Measurements from ENCODE around the gene RASL10B. TPM values are rescaled to one million over a fixed set of nuclear protein-coding genes. Genes with fewer than 3 reads are reported as not detected.

RASL10B gene
- total RNA-seq, 1 experiment from 2014 or later = 17.4 TPM

GRCh38 chr17:35774499-35774898, 43.1 kb downstream of the RASL10B start:
- DNase-seq (ENCODE audit: low spot score) (no peak), ATAC-seq (no peak; the same call in 1 of the 2 replicates)
- Mint-ChIP-seq H3K27ac (no peak overlapping the region), H3K36me3 (no peaks in the 10 kb centered on the region), H3K27me3 (ENCODE audit: low read depth) (no peaks in the 10 kb centered on the region), H3K4me1 (peaks cover 33% of the 10 kb centered on the region), H3K4me3 (no peak overlapping the region), H3K9me3 (0 out of 2 replicates have a peak, but pooled peaks cover 3% of the 10 kb centered on the region)
- POLR2A ChIA-PET = interaction anchor here (1.1 kb wide), 1 partner anchor 10 kb away, joined by 3 read pairs; no protein-coding TSS in a partner anchor
- TF ChIP-seq EMX1 (CRISPR knock-in tag; IDR thresholded peaks at IDR 0.05) (no peak), ZSCAN18 (CRISPR knock-in tag; IDR thresholded peaks at IDR 0.05) (no peak), ATF1 (CRISPR knock-in tag; IDR thresholded peaks at IDR 0.05) (no peak), NFYB (CRISPR knock-in tag; conservative IDR thresholded peaks at IDR 0.05; ENCODE audit: low read depth) (no peak), STAT6 (CRISPR knock-in tag; conservative IDR thresholded peaks at IDR 0.05; ENCODE audit: low read depth) (no peak), ZNF317 (CRISPR knock-in tag; IDR thresholded peaks at IDR 0.05; ENCODE audit: borderline replicate concordance, low read depth) (no peak), ATF3 (CRISPR knock-in tag; conservative IDR thresholded peaks at IDR 0.05) (no peak), CREB1 (CRISPR knock-in tag; IDR thresholded peaks at IDR 0.05) (no peak), HMGA2 (CRISPR knock-in tag; IDR thresholded peaks at IDR 0.05) (no peak), GTF2I (CRISPR knock-in tag; conservative IDR thresholded peaks at IDR 0.05) (no peak)
- CTCF ChIA-PET = interaction anchor here (1.2 to 4.3 kb wide), 5 partner anchors 10 to 74 kb away, joined by 3 to 60 read pairs (median 7); partner anchors contain the start of gene TAF15

GRCh38 chr17:35775039-35775438, 43.6 kb downstream of the RASL10B start:
- H3K36me3 Mint-ChIP-seq = no peaks in the 10 kb centered on the region
- peaks cover 33% of the 10 kb centered on the region for H3K4me1 Mint-ChIP-seq
- no peak for TF ChIP-seq ESRRA (CRISPR knock-in tag; IDR thresholded peaks at IDR 0.05; ENCODE audit: borderline replicate concordance)
- TF ChIP-seq SP1 (CRISPR knock-in tag; conservative IDR thresholded peaks at IDR 0.05) = no peak
- no peak for TF ChIP-seq E2F4 (CRISPR knock-in tag; IDR thresholded peaks at IDR 0.05; ENCODE audit: borderline replicate concordance, low read depth)
- no peak for TF ChIP-seq ZNF138 (CRISPR knock-in tag; conservative IDR thresholded peaks at IDR 0.05)
- TF ChIP-seq, protein P1, sequence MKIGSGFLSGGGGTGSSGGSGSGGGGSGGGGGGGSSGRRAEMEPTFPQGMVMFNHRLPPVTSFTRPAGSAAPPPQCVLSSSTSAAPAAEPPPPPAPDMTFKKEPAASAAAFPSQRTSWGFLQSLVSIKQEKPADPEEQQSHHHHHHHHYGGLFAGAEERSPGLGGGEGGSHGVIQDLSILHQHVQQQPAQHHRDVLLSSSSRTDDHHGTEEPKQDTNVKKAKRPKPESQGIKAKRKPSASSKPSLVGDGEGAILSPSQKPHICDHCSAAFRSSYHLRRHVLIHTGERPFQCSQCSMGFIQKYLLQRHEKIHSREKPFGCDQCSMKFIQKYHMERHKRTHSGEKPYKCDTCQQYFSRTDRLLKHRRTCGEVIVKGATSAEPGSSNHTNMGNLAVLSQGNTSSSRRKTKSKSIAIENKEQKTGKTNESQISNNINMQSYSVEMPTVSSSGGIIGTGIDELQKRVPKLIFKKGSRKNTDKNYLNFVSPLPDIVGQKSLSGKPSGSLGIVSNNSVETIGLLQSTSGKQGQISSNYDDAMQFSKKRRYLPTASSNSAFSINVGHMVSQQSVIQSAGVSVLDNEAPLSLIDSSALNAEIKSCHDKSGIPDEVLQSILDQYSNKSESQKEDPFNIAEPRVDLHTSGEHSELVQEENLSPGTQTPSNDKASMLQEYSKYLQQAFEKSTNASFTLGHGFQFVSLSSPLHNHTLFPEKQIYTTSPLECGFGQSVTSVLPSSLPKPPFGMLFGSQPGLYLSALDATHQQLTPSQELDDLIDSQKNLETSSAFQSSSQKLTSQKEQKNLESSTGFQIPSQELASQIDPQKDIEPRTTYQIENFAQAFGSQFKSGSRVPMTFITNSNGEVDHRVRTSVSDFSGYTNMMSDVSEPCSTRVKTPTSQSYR (CRISPR knock-in tag; IDR thresholded peaks at IDR 0.05) = no peak
- TF ChIP-seq ETV6 (CRISPR knock-in tag; IDR thresholded peaks at IDR 0.05) = no peak
- no peak for TF ChIP-seq KAT7 (CRISPR knock-in tag; IDR thresholded peaks at IDR 0.05; ENCODE audit: borderline replicate concordance)
- no peak for TF ChIP-seq ZNF317 (CRISPR knock-in tag; IDR thresholded peaks at IDR 0.05; ENCODE audit: borderline replicate concordance, low read depth)
- TF ChIP-seq ZNF219 (CRISPR knock-in tag; IDR thresholded peaks at IDR 0.05; ENCODE audit: borderline replicate concordance) = no peak
- TF ChIP-seq CBFB (CRISPR knock-in tag; IDR thresholded peaks at IDR 0.05; ENCODE audit: low read depth) = no peak
- POLR2A ChIA-PET = interaction anchor here (1.1 kb wide), 1 partner anchor 11 kb away, joined by 3 read pairs; no protein-coding TSS in a partner anchor
- H3K27me3 Mint-ChIP-seq (ENCODE audit: low read depth) = no peaks in the 10 kb centered on the region
- ATAC-seq (no peak), DNase-seq (ENCODE audit: low spot score) (no peak)
- CTCF ChIA-PET = interaction anchor here (1.2 to 4.3 kb wide), 4 partner anchors 10 to 74 kb away, joined by 3 to 60 read pairs (median 10); partner anchors contain the start of gene TAF15
- H3K4me3 Mint-ChIP-seq = no peak overlapping the region
- H3K9me3 Mint-ChIP-seq = 0 out of 2 replicates have a peak, but pooled peaks cover 3% of the 10 kb centered on the region
- no peak overlapping the region for H3K27ac Mint-ChIP-seq
